HK-2 (cell line): ENCODE results near the gene ADAMTS5.

Source experiments
- DNase-seq: peaks from one replicate; pipeline ENCODE4 v3.0.0-alpha.2; 2018; ENCODE audit not compliant: unreplicated experiment

ADAMTS5 gene

GRCh38 chr21:26967062-26967913 lies at the start of gene ADAMTS5:
ADAMTS5 (minus strand) TSS chr21:26967088; CDS start chr21:26966391, 697 bp downstream.
- DNase-seq = peak; percentile 67

GRCh38 chr21:27001526-27001925 lies 34.6 kb upstream of the ADAMTS5 start:
- no peak for DNase-seq

GRCh38 chr21:26983576-26983975 lies 16.7 kb upstream of the ADAMTS5 start:
- DNase-seq = no peak

- DNase-seq = peak; percentile 4
Observed at GRCh38 chr21:26982767-26983166, 15.9 kb upstream of the ADAMTS5 start.

- DNase-seq = no peak
Observed at GRCh38 chr21:26977746-26978145, 10.9 kb upstream of the ADAMTS5 start.

GRCh38 chr21:26973226-26973625 lies 6.3 kb upstream of the ADAMTS5 start:
- DNase-seq = no peak

GRCh38 chr21:26972192-26972591 lies 5.3 kb upstream of the ADAMTS5 start:
- no peak for DNase-seq

GRCh38 chr21:26969971-26970725 lies 3.3 kb upstream of the ADAMTS5 start:
- DNase-seq = no peak

GRCh38 chr21:26966649-26967061 lies 233 bp downstream of the ADAMTS5 start:
- DNase-seq = no peak

- peak; percentile 4 for DNase-seq
Observed at GRCh38 chr21:26965907-26966581, 844 bp downstream of the ADAMTS5 start.

- DNase-seq = no peak
Observed at GRCh38 chr21:26965040-26965906, 1.6 kb downstream of the ADAMTS5 start.

- no peak for DNase-seq
Observed at GRCh38 chr21:26964170-26964778, 2.6 kb downstream of the ADAMTS5 start.

GRCh38 chr21:26962621-26963181 lies 4.2 kb downstream of the ADAMTS5 start:
- DNase-seq = no peak

GRCh38 chr21:26961698-26962097 lies 5.2 kb downstream of the ADAMTS5 start:
- DNase-seq = no peak

- DNase-seq = no peak
Observed at GRCh38 chr21:26958788-26959187, 8.1 kb downstream of the ADAMTS5 start.

GRCh38 chr21:26956813-26957212 lies 10.1 kb downstream of the ADAMTS5 start:
- no peak for DNase-seq

GRCh38 chr21:26956216-26956615 lies 10.7 kb downstream of the ADAMTS5 start:
- no peak for DNase-seq

- DNase-seq = no peak
Observed at GRCh38 chr21:26954662-26955121, 12.2 kb downstream of the ADAMTS5 start.

GRCh38 chr21:26952374-26953066 lies 14.4 kb downstream of the ADAMTS5 start:
- DNase-seq = no peak

- no peak for DNase-seq
Observed at GRCh38 chr21:26949830-26950229, 17.1 kb downstream of the ADAMTS5 start.
